GM19328 (cell line): ENCODE measurements around the gene PHF1.
"Not testable (repeated sequence)": the region's sequence is repeated elsewhere in the genome, so short reads cannot be mapped to it uniquely, and the experiment has no call there.

Experiments used
- ATAC-seq: cut with Tn5 transposase; IDR thresholded peaks from one replicate; pipeline ENCODE4 v1.9.1; 2021; ENCODE audit warnings: mild to moderate bottlenecking, moderate library complexity; ENCODE audit not compliant: unreplicated experiment

The PHF1 gene

DNA sequence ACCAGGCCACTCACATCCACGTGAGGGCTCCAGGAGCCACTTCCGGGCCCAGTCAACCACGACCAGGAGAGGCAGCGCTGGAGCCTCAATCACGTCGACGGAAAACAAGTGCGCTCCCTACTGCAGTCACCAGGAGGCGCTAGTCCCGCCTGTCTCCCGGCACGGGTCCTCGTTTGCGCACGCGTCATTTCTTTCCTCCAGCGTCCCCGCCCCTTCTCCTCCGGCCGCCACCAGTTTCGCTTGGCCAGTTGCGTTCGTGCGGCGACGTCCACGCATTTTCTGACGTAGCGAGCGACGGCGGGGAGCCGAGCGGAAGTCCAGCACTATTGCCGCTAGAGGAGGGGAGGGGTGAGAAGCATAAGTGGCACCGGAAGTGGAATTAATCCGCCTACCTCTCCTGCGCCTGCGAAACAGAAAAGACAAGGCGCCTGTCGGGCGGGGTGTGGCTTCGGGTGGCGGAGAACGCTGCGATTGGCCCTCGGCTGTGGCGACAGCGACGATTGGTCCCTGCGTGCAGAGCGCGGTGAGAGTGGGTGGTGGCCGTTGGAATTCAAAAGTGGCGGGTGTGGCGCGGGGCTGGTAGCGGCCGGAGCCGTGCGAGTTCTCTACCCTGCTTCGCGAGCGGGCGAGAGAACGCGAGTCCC is 19.4 kb upstream of the PHF1 start, which contains the start of gene KIFC1:
Gene KIFC1 (plus strand): TSS at position 546 of the 644 bp plus-strand sequence. CDS start 163 bp downstream, outside the sequence.
- ATAC-seq = peak; percentile 87

DNA sequence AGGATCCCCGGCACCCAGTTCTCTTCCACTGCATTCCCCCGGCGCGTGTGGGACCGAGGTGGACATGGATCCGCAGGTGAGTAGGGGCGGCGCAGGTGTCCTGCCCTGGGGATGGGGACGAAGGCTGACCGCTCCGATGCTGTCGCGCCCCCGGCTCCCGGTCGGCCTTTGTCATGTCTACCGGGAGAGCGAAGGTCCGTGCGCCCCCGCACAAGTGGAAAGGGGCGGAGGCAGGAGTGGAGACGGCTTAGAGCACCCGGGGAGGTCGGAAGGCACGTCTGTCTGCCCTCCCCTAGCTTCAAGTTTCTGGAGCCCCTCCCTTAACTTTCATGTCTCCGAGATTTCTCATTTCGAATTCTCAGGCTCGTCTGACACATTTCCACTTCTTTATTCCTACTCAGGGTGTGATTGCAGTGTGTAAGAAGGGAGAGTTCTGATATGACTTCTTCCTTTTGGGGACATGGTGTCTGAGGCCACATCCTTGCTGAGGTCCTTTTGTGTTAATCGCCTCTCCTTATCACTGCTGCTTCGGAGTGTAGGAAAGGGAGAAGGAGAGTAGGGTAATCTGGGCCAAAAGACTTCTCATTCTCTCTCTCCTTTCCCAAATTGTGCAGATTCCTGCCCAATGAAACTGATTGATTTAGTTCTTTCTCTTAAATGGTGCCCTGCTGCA is 18.8 kb upstream of the PHF1 start:
- ATAC-seq = peak; percentile 8

DNA sequence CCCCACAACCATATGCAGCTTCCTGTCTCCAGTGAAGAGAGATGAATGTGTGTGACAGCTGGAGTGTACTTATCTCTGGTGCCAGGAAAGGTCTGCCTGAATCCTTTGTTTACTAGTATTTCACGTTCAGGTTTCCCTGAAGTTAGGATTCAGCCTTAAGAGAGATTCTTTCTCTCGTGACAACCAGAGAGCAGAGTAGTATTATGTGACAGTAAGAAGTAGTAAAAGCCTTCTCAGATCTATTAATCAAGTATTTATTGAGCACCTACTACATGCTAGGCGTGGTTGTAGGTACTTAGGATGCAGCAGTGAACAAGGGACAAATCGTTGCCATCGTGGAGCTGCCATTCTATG is 18.2 kb upstream of the PHF1 start:
- no peak for ATAC-seq

DNA sequence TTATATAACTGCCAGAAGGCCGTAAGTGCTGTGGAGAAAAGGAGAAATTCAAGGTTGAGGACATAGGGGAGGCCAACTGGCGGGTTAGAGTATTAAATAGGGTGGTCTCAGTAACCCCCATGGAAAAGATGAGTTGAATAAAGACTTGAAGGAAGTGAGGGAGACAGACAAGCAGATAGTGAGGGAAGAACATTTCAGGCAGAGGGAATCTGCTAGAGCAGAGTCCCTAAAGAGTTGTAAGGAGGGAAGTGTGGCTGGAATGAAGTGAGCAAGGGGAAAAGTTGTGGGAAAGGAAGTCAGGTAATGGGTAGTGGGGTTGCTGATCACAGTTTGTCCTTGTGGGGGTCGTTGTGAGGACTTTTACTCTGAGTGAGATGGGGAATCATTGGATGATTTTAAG is 17.8 kb upstream of the PHF1 start:
- ATAC-seq = no peak

DNA sequence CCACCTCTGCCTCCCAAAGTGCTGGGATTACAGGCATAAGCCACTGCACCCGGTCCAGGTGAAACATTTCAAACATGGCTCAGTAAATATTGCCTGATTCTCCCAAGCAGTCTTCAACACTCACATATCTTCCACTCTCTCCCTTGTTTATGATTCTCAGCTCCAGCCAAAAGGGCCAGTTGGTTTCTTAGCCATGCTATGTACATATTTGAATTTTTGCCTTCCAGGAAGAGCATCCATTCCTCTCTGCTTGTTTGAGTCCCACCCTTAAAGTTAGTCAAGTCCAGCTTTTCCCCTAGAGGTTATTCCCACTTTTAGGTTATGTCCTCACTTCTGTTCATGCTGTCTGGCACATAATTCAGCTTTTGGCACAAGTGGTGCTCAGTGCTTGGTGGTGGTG is 13.3 kb upstream of the PHF1 start:
- ATAC-seq = no peak

DNA sequence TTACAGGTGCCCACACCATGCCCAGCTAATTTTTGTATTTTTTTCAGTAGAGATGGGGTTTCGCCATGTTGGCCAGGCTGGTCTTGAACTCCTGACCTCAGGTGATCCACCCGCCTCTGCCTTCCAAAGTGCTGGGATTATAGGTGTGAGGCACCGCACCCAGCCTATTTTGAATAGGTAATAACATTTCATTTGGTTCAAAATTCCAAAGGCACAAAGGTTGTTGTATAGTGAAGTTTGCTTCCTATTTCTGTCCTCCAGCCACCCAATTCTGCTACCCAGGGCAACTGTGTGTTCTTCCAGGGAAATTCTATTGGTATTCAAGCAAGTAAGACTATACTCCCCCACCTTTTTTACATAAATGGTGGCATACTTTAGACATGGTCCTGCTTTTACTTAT is 12.2 kb upstream of the PHF1 start:
- ATAC-seq = not testable (repeated sequence)

DNA sequence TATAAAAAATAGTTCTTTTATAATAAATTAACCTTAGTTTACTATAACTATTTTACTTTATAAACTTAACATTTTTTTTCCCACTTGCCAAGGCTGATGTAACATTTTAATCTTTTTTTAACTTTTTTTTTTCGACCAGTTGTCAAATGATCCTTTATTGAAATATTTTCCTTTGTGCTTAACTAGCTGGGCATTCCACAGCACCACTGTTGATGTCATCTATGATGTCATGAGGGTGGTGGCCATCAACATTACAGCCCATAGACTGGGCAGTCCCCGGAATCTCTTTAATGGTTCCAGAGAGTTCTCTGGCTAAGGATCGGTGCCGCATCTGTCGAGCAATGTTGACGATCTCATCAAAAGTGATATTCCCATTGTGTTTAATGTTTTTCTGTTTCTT is 10.9 kb upstream of the PHF1 start:
- not testable (repeated sequence) for ATAC-seq

DNA sequence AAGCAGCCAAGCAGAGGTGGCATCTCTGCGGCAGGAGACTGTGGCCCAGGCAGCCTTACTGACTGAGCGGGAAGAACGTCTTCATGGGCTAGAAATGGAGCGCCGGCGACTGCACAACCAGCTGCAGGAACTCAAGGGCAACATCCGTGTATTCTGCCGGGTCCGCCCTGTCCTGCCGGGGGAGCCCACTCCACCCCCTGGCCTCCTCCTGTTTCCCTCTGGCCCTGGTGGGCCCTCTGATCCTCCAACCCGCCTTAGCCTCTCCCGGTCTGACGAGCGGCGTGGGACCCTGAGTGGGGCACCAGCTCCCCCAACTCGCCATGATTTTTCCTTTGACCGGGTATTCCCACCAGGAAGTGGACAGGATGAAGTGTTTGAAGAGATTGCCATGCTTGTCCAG is 5.9 kb upstream of the PHF1 start:
- ATAC-seq = no peak

DNA sequence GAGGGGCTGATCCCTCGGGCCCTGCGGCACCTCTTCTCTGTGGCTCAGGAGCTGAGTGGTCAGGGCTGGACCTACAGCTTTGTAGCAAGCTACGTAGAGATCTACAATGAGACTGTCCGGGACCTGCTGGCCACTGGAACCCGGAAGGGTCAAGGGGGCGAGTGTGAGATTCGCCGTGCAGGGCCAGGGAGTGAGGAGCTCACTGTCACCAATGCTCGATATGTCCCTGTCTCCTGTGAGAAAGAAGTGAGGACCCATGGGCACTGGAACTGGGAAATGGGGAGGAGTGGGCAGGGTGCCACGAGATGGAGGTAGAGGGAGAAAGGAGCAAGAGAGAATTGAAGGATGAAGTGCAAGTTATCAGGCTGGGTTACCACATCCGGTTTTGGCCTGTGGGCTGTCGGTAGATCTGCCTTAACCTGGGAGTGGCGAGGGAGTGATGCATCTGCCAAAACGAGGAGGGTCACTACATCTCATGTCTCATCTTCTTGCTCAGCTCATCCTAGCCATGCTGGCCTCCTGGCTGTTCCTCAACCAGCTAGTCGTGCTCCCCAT is 5.4 kb upstream of the PHF1 start:
- ATAC-seq = no peak

DNA sequence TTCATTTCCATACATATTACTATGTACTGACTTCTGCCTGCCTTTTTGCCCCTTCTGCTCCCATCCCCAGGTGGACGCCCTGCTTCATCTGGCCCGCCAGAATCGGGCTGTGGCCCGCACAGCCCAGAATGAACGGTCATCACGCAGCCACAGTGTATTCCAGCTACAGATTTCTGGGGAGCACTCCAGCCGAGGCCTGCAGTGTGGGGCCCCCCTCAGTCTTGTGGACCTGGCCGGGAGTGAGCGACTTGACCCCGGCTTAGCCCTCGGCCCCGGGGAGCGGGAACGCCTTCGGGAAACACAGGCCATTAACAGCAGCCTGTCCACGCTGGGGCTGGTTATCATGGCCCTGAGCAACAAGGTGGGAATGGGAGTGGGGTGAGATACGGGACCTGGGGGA is 4.7 kb upstream of the PHF1 start:
- ATAC-seq = no peak

DNA sequence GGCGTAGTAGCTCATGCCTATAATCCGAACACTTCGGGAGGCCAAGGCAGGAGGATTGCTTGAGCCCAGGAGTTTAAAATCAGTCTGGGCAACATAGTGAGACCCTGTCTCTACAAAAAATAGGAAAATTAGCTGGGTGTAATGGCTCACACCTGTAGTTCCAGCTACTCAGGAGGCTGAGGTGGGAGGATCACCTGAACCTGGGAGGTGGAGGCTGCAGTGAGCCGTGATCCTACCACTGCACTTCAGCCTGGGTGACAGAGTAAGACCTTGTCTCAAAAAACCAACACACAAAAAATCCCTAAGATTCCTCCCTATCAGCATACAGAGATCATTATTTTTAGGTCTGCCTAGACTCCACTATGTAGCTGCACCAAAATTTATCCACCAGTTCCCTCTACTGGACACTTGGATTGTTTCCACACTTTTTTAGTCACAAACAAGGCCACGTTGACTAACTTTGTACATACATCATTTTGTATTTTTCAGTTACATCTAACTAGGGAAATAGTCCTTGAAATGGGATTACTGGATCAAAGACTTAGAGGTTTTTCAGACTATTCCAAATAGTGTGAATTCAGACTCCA is 3.6 kb upstream of the PHF1 start:
- ATAC-seq = no peak

DNA sequence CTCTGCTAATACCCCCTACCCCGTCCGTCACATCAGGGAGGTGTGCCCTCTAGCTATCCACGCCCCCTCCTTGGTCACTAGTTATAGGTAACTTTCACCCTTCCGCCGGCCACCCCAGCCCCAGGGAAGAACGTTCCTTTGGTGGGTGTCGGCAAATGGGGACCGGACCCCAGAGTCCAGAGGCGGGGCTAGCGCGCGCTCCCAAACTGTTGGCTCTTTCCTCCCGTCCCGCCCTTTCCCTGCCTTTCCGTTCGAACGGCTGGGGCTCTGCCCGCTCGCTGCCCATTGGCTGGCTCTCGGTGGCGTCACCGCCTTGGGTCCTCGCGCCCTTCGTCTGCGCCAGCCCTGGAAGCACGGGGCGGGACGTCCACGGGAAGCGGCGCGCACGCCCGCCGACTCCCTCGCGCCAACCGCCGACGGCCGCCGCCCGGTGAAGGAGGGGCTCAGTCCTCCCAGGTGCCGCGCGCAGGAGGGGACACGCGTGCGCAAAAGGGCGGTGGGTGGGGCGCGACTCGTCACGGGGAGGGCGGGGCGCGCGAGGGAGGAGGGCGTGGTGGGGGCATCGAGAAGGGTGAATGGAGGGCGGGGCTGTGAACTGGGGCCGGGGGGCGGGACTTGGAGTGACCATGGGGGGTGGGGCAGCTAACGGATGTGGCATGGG is 634 bp upstream of the PHF1 start:
- peak; percentile 81 for ATAC-seq

DNA sequence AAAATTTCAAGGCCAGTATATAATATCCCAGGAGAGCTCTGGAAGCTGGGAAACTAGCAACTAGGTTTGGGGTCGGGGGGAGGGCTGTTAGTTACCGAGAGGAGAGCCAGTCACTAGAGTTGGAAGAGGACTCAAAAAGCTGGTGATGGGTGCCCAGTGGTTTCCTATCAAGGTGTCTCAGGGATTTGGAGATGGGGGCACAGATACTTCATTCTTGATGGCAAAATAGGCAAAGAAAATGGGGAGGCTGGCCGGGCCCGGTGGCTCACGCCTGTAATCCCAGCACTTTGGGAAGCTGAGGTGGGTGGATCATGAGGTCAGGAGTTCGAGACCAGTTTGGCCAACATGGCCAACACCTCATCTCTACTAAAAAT is 805 bp downstream of the PHF1 start:
- ATAC-seq = no peak

DNA sequence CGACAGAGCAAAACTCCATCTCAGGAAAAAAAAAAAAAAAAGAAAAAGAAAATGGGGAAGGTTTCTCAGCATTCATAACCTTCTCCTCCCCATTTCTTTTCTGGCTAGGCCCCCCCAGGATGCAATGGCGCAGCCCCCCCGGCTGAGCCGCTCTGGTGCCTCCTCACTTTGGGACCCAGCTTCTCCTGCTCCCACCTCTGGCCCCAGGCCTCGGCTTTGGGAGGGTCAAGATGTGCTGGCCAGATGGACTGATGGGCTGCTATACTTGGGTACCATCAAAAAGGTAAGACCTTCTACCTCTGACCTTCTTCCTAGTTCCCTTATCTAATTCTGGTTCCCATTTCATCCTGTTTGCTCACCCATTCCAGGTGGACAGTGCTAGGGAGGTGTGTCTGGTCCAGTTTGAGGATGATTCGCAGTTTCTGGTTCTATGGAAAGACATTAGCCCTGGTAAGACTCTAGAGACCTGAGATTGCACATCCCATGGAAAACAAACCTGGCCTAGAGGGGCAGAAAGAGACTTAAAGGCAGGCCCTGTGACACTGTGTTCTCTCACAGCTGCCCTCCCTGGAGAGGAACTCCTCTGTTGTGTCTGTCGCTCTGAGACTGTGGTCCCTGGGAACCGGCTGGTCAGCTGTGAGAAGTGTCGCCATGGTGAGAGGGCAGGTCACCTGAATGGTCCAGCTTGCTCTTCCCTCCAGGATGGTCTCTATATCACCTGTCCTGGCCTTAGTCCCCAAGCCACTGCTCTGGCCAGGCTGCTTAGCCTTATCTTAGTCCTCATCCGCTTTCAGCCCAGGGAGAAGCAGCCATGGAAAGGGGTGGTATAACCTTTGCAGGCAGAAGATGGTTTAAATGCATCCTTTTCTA is 1.6 kb downstream of the PHF1 start:
- ATAC-seq = no peak

DNA sequence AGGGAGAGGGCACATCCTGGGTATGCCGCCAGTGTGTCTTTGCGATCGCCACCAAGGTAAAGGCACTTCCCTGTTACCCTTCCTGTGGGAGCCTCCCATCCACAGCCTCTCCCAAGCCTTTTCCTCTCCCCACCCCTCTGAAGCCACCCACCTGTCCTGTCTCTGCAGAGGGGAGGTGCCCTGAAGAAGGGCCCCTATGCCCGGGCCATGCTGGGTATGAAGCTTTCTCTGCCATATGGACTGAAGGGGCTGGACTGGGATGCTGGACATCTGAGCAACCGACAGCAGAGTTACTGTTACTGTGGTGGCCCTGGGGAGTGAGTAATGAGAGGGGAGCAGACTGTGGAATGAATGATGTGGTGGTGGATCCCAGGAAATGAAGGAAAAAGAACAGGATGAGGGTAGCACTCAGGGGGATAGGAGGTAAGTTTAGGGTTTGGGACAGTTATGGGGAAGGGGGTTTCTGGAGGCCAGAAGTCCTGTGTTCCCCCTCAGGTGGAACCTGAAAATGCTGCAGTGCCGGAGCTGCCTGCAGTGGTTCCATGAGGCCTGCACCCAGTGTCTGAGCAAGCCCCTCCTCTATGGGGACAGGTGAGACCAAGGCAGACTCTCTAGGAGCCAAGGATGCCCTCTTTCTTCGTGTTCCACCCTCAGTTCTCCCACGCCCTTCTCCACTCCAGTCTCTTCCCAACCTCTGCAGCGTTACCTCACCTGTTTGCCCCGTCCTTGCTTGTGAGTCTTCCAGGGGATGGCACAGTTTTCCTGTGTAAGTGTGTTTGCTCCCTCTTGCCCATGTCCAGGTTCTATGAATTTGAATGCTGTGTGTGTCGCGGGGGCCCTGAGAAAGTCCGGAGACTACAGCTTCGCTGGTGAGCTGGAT is 2.7 kb downstream of the PHF1 start:
- no peak for ATAC-seq

DNA sequence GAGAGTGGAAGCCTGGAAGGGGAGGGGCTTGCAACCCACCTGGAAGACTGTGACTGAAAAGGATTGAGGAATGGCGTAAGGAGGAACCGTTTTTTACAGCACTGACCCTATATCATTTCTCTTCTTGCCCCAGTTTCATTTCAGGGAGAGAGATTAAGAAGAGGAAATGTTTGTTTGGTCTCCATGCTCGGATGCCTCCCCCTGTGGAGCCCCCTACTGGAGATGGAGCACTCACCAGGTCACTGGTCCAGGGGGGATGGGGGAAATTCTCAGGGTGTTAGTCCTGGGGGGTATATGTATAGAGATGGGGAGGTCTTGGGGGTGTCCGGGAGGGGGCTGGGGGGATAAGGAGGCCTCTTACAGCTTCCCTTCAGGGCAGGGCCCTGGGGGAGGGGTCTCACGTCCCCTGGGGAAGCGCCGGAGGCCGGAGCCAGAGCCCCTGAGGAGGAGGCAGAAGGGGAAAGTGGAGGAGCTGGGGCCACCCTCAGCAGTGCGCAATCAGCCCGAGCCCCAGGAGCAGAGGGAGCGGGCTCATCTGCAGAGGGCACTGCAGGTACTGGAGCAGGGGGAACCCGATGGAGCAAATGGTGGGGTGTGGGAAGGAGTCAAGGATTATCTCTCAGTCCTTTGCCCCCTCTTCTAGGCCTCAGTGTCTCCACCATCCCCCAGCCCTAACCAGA is 3.9 kb downstream of the PHF1 start:
- ATAC-seq = no peak

DNA sequence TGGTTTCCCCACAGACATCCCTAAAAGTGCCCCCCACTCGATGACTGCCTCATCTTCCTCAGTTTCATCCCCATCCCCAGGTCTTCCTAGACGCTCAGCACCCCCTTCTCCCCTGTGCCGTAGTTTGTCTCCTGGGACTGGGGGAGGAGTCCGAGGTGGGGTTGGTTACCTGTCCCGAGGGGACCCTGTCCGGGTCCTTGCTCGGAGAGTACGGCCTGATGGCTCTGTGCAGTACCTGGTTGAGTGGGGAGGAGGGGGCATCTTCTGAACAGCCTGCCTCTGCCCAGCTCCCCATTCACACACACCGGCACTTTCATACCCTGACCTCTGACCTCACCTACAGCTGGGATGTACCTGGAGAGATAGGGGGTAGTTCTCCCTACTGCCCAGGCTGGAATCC is 5.0 kb downstream of the PHF1 start:
- no peak for ATAC-seq

DNA sequence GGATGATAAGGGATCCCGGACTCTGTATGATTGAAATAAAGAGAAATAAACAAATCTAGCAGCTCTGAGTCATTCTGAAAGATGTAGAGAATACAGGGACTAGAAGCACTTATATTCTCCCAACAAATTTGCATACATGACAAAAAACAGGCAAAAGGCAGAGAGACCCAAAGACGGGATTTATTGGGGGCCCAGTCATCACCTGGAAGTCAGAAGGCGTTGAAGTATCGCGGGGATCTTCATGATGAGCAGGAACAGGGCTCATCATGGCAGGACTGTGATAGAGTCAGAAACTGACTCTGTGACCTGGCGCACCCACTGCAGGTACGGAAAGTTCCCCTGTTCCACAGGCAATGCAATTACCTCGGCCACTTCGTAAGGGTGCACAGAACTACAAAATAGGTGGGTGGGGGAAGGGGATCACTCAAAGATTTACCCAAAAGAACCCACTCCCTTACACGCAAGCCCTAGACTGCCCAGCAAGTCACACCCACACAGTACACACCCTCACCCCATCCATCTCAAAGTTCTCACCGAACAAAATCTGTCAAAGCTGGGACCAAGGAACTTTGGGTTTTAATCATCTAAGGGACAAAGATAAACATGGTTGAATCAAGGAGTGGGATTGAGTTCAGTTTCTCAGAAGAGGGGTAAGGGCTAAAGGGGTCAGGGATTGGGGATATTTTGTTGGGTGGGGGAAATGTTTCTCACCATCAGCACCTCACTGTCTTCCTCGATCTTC is 5.7 kb downstream of the PHF1 start:
- no peak for ATAC-seq
